Kidney (tissue), 14 donors: Measurements from ENCODE around the gene CACNB4. TPM values are rescaled to one million over a fixed set of nuclear protein-coding genes. Genes with fewer than 3 reads are reported as not detected.

Experiments used
- DNase-seq, 5 donors: peaks; one replicate each; pipeline ENCODE4 v3.0.0-alpha.2; 2013 to 2020
- FAIRE-seq: peaks from 2 replicates; lab custom pipeline; 2012; peaks lifted over from hg19 to GRCh38; lab: Jason Lieb, UNC
- H3K27ac ChIP-seq, 2 donors: one replicate each; pipeline ENCODE4 v1.7.0; 2013; ENCODE audit warnings: low read depth in 2 of 2, low read length in 2 of 2, inconsistent platforms in 1 of 2
- H3K27me3 ChIP-seq: one replicate; pipeline ENCODE4 v1.7.1; 2013; ENCODE audit warnings: low read length, inconsistent platforms; ENCODE audit not compliant: control insufficient read depth, insufficient read depth
- H3K36me3 ChIP-seq, 3 donors: one replicate each; pipeline versions ENCODE4 v1.7.0 to v1.7.1; 2013; ENCODE audit warnings: low read length in 3 of 3, control low read depth in 1 of 3, inconsistent platforms in 1 of 3; ENCODE audit not compliant: insufficient read depth in 3 of 3, control insufficient read depth in 2 of 3
- H3K4me1 ChIP-seq, 3 donors: one replicate each; pipeline versions ENCODE4 v1.7.0 to v1.7.1; 2013; ENCODE audit warnings: low read length in 3 of 3, inconsistent platforms in 1 of 3, low read depth in 1 of 3; ENCODE audit not compliant: control insufficient read depth in 2 of 3, insufficient read depth in 2 of 3
- H3K4me3 ChIP-seq, 3 donors: one replicate each; pipeline versions ENCODE4 v1.7.0 to v1.8.1; 2013; ENCODE audit warnings: low read length in 3 of 3, control low read depth in 1 of 3, inconsistent platforms in 1 of 3
- H3K9ac ChIP-seq, 3 donors: one replicate each; pipeline versions ENCODE4 v1.7.0 to v1.7.1; 2013; ENCODE audit warnings: low read length in 3 of 3, control low read depth in 1 of 3, inconsistent platforms in 1 of 3
- H3K9me3 ChIP-seq, 3 donors: one replicate each; pipeline versions ENCODE4 v1.7.0 to v1.7.1; 2013; ENCODE audit warnings: low read length in 3 of 3, control low read depth in 1 of 3, inconsistent platforms in 1 of 3; ENCODE audit not compliant: control insufficient read depth in 2 of 3, insufficient read depth in 1 of 3
- CTCF ChIP-seq: IDR thresholded peaks from 3 replicates; pipeline ENCODE4 v1.5.1; 2012; ENCODE audit warnings: mild to moderate bottlenecking, moderate library complexity, borderline replicate concordance; ENCODE audit not compliant: insufficient read depth; ENCODE audit errors: extremely low read depth
- intact Hi-C: fragments of 100-400 bp; cut with DNase I; formaldehyde crosslinking; loops from one replicate; pipeline ENCODE4 v1.11.1; 2022
- polyA plus RNA-seq: library from polyadenylated mRNA; stranded (reverse); fragments of 350-450 nt; fragmentation: Illumina TruSeq; extraction: RNeasy Lipid Tissue Mini Kit (QIAGEN cat#74804); gene quantifications from one replicate; pipeline ENCODE4 v1.2.3, GENCODE V29; 2014; ENCODE audit warnings: low read depth, low replicate concordance; ENCODE audit not compliant: insufficient read depth
- total RNA-seq: library from RNA; stranded (reverse); fragmentation: NEBNext Ultra II Directional; extraction: Animal tissue kit (Norgen Biotek cat#: 25700); gene quantifications from one replicate; pipeline ENCODE4 v1.2.1, GENCODE V29; 2021
- donor health status: control.
- donor health status: control.
- donor health status: control.
- donor health status: control.
- donor health status: control.
- donor health status: DM: yes; HTN: yes; CAD: no.
- donor health status: Normal renal cell carcinoma (clear cell type).

Gene CACNB4
- total and polyA plus RNA-seq, 2 donors from 2014 or later, result 1.3 to 2.2 TPM

GRCh38 chr2:151961558-151961957 lies 137.3 kb downstream of the CACNB4 start:
- intact Hi-C loops, result no loop called here
- Histone ChIP-seq H3K9me3 (no peaks in the 10 kb centered on the region), H3K27me3 (no peaks in the 10 kb centered on the region), H3K4me1 (no peaks in the 10 kb centered on the region), H3K4me3 (no peak overlapping the region), H3K36me3 (no peaks in the 10 kb centered on the region), H3K9ac (no peak overlapping the region), H3K27ac (no peak overlapping the region)
- no peak for TF ChIP-seq CTCF
- no peak for DNase-seq
- no peak for FAIRE-seq

- intact Hi-C loops, result no loop called here
- FAIRE-seq (no peak), DNase-seq (no peak)
- no peak overlapping the region for H3K4me3 ChIP-seq
- H3K4me1 ChIP-seq, result no peaks in the 10 kb centered on the region
- no peak for TF ChIP-seq CTCF
- no peaks in the 10 kb centered on the region for H3K9me3 ChIP-seq
- no peaks in the 10 kb centered on the region for H3K27me3 ChIP-seq
- no peak overlapping the region for H3K9ac ChIP-seq
- H3K27ac ChIP-seq, result no peak overlapping the region
- H3K36me3 ChIP-seq, result no peaks in the 10 kb centered on the region
Measured at GRCh38 chr2:151959238-151959637, 139.6 kb downstream of the CACNB4 start.

GRCh38 chr2:151953467-151953866 lies 145.4 kb downstream of the CACNB4 start:
- FAIRE-seq, result no peak
- intact Hi-C loops, result no loop called here

More at GRCh38 chr2:151953467-151953866, 145.4 kb downstream of the CACNB4 start:
- DNase-seq, result no peak
- Histone ChIP-seq H3K27ac (no peak overlapping the region), H3K9ac (no peak overlapping the region), H3K9me3 (no peaks in the 10 kb centered on the region), H3K36me3 (no peaks in the 10 kb centered on the region), H3K4me3 (no peak overlapping the region), H3K4me1 (no peaks in the 10 kb centered on the region), H3K27me3 (no peaks in the 10 kb centered on the region)
- no peak for TF ChIP-seq CTCF
